Measurements from ENCODE around the gene SLC7A8.

DNA sequence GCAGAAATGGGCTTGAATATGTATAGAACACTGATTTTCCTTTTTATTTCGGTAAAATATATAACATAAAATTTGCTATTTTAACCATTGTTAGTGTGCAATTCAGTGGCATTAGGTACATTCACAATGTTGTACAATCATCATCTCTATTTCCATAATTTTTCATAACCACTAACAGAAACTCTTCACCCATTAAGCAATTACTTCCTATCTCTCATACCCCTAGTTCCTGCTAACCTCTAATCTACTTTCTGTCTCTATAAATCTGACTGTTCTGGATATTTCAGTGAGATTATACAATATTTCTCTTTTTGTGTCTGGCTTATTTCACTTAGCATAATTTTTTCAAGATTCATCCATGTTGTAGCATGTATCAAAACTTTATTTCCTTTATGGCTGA is 45.4 kb upstream of the SLC7A8 start:
- TF ChIP-seq, protein P1, sequence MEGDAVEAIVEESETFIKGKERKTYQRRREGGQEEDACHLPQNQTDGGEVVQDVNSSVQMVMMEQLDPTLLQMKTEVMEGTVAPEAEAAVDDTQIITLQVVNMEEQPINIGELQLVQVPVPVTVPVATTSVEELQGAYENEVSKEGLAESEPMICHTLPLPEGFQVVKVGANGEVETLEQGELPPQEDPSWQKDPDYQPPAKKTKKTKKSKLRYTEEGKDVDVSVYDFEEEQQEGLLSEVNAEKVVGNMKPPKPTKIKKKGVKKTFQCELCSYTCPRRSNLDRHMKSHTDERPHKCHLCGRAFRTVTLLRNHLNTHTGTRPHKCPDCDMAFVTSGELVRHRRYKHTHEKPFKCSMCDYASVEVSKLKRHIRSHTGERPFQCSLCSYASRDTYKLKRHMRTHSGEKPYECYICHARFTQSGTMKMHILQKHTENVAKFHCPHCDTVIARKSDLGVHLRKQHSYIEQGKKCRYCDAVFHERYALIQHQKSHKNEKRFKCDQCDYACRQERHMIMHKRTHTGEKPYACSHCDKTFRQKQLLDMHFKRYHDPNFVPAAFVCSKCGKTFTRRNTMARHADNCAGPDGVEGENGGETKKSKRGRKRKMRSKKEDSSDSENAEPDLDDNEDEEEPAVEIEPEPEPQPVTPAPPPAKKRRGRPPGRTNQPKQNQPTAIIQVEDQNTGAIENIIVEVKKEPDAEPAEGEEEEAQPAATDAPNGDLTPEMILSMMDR (IDR thresholded peaks at IDR 0.05), result no peak
- no peak for TF ChIP-seq POLR2A (IDR thresholded peaks at IDR 0.05)
